Hepatocyte (in vitro differentiated cells): Measurements from ENCODE around the gene SAC3D1. TPM values are rescaled to one million over a fixed set of nuclear protein-coding genes. Genes with fewer than 3 reads are reported as not detected.
A peak's percentile ranks its signal among the peaks of the same experiment; 100 is the strongest.

Experiments used
- DNase-seq: peaks from one replicate; pipeline ENCODE4 v3.0.0-alpha.2; 2016; ENCODE audit warnings: low spot score
- H2AFZ ChIP-seq: fragments of 200-600 bp; sonication (generic); 2 replicates; pipeline ENCODE4 v1.6.0; 2016; ENCODE audit warnings: antibody characterized with exemption, mild to moderate bottlenecking
- H3K27ac ChIP-seq: fragments of 200-600 bp; sonication (generic); 2 replicates; pipeline ENCODE4 v1.5.1; 2016; ENCODE audit warnings: mild to moderate bottlenecking
- H3K27me3 ChIP-seq: fragments of 200-600 bp; sonication (generic); 2 replicates; pipeline ENCODE4 v1.6.1; 2016
- H3K36me3 ChIP-seq: fragments of 200-600 bp; sonication (generic); replicated peaks from 2 replicates; pipeline ENCODE4 v1.5.1; 2016; ENCODE audit warnings: low read depth; ENCODE audit not compliant: insufficient read depth
- H3K4me1 ChIP-seq: fragments of 200-600 bp; sonication (generic); 2 replicates; pipeline ENCODE4 v1.5.1; 2016; ENCODE audit warnings: mild to moderate bottlenecking, moderate library complexity; ENCODE audit not compliant: insufficient read depth
- H3K4me2 ChIP-seq: fragments of 200-600 bp; sonication (generic); 2 replicates; pipeline ENCODE4 v1.6.0; 2016
- H3K4me3 ChIP-seq: fragments of 200-600 bp; sonication (generic); 2 replicates; pipeline ENCODE4 v1.5.1; 2016; ENCODE audit warnings: mild to moderate bottlenecking
- H3K79me2 ChIP-seq: fragments of 200-600 bp; sonication (generic); 2 replicates; pipeline ENCODE4 v1.6.0; 2017; ENCODE audit warnings: mild to moderate bottlenecking
- H3K9me2 ChIP-seq: fragments of 200-600 bp; sonication (generic); replicated peaks from 2 replicates; pipeline ENCODE4 v1.6.0; 2017; ENCODE audit warnings: mild to moderate bottlenecking; ENCODE audit not compliant: insufficient read depth
- H3K9me3 ChIP-seq: fragments of 200-600 bp; sonication (generic); 2 replicates; pipeline ENCODE4 v1.5.1; 2016; ENCODE audit warnings: low read depth, mild to moderate bottlenecking
- H4K20me1 ChIP-seq: fragments of 200-600 bp; sonication (generic); 2 replicates; pipeline ENCODE4 v1.6.0; 2016; ENCODE audit warnings: mild to moderate bottlenecking; ENCODE audit not compliant: insufficient read depth, poor library complexity, severe bottlenecking
- EZH2 ChIP-seq: fragments of 200-600 bp; sonication (generic); IDR thresholded peaks from 2 replicates; pipeline ENCODE4 v1.6.1; 2016; ENCODE audit warnings: antibody characterized with exemption, mild to moderate bottlenecking, borderline replicate concordance
- EZH2phosphoT487 ChIP-seq: fragments of 200-600 bp; sonication (generic); IDR thresholded peaks from one replicate; pipeline ENCODE4 v1.6.1; 2018; ENCODE audit warnings: antibody characterized with exemption, mild to moderate bottlenecking, low read depth, moderate library complexity; ENCODE audit not compliant: unreplicated experiment, severe bottlenecking
- WGBS: methylation state at CpG from one replicate; pipeline ENCODE4 v1.1.6; 2016; ENCODE audit warnings: low lambda C conversion rate; ENCODE audit errors: missing lambda C conversion rate; 5-methylcytosine and 5-hydroxymethylcytosine counted together
- polyA plus RNA-seq: library from polyadenylated mRNA; unstranded; fragments of >200 nt; fragmentation: Nextera tagmentation; extraction: Ambion mirVana; gene quantifications from 2 replicates; pipeline ENCODE4 v1.2.1, GENCODE V29; 2016
- total RNA-seq: library from RNA; depleted of rRNA; stranded (reverse); fragments of >200 nt; gene quantifications from 2 replicates; pipeline ENCODE4 v1.2.3, GENCODE V29; 2014
- TF ChIP-seq, protein P1 (sequence below): fragments of 200-600 bp; sonication (generic); IDR thresholded peaks from 2 replicates; pipeline ENCODE4 v1.5.1; 2016; ENCODE audit warnings: antibody characterized with exemption, mild to moderate bottlenecking; ENCODE audit not compliant: poor library complexity

The SAC3D1 gene
- total and polyA plus RNA-seq, 2 experiments from 2014 or later = 10.8 to 23.8 TPM

DNA sequence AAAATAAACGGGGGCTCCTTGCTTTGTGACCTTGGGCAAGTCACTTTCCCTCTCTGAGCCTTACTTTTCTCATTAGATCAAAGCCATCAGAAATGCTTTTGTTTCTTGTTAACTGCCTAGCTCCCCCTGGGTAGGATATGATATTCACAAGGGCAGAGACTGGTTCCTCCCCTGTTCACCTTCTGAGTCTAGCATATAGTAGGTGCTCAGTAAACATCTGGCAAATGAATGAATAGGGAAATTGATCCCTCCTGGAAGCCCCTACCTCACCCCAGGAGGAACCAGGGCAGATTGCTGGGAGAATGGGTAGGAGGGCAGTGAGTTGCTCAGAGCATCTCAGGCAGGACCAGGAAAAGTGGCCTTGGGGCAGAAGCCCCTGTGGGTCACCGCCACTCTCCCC, 6.6 kb upstream of the SAC3D1 start:
- WGBS = 88% methylated on average over 2 of the region's 2 CpGs
- no peaks in the 10 kb centered on the region for H3K36me3 ChIP-seq
- no peaks in the 10 kb centered on the region for H3K9me3 ChIP-seq
- H3K27ac ChIP-seq = no peak overlapping the region
- H3K9me2 ChIP-seq = no peaks in the 10 kb centered on the region
- no peak overlapping the region for H3K4me2 ChIP-seq
- peaks cover 5% of the 10 kb centered on the region for H3K79me2 ChIP-seq
- H3K27me3 ChIP-seq = no peaks in the 10 kb centered on the region
- TF ChIP-seq EZH2phosphoT487 = no peak
- TF ChIP-seq, protein P1, sequence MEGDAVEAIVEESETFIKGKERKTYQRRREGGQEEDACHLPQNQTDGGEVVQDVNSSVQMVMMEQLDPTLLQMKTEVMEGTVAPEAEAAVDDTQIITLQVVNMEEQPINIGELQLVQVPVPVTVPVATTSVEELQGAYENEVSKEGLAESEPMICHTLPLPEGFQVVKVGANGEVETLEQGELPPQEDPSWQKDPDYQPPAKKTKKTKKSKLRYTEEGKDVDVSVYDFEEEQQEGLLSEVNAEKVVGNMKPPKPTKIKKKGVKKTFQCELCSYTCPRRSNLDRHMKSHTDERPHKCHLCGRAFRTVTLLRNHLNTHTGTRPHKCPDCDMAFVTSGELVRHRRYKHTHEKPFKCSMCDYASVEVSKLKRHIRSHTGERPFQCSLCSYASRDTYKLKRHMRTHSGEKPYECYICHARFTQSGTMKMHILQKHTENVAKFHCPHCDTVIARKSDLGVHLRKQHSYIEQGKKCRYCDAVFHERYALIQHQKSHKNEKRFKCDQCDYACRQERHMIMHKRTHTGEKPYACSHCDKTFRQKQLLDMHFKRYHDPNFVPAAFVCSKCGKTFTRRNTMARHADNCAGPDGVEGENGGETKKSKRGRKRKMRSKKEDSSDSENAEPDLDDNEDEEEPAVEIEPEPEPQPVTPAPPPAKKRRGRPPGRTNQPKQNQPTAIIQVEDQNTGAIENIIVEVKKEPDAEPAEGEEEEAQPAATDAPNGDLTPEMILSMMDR = no peak
- no peak for TF ChIP-seq EZH2
- H4K20me1 ChIP-seq = no peaks in the 10 kb centered on the region
- no peak for DNase-seq
- H3K4me3 ChIP-seq = no peak overlapping the region
- no peaks in the 10 kb centered on the region for H3K4me1 ChIP-seq
- H2AFZ ChIP-seq = no peak overlapping the region

DNA sequence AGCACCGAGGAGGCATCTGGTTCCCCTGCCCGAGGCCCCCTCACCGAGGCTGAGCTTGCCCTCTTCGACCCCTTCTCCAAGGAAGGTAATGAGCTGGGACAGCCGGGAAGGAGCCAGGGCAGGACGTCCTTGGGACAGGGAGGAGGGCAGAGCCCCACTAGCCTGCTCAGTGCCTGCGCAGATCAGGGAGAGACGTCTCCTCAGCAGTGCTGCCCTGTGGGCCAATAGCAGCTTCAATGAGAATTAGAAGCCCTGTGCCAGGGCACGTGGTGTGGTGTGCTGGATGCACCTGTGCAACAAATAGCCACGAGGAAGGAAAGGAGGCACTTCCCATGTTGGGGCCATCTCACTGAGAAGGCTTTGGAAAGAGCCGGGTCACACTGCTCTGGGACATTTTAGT, 5.4 kb upstream of the SAC3D1 start:
- no peaks in the 10 kb centered on the region for H3K27me3 ChIP-seq
- no peak for DNase-seq
- no peak overlapping the region for H3K4me3 ChIP-seq
- no peak overlapping the region for H3K27ac ChIP-seq
- H3K79me2 ChIP-seq = no peaks in the 10 kb centered on the region
- H2AFZ ChIP-seq = no peak overlapping the region
- no peak overlapping the region for H3K4me2 ChIP-seq
- H3K36me3 ChIP-seq = no peaks in the 10 kb centered on the region
- H3K4me1 ChIP-seq = peaks cover 4% of the 10 kb centered on the region
- 93% methylated on average over 11 of the region's 11 CpGs for WGBS
- H3K9me2 ChIP-seq = no peaks in the 10 kb centered on the region
- TF ChIP-seq EZH2 (no peak), EZH2phosphoT487 (no peak)
- TF ChIP-seq, protein P1 = no peak
- no peaks in the 10 kb centered on the region for H4K20me1 ChIP-seq
- no peaks in the 10 kb centered on the region for H3K9me3 ChIP-seq

DNA sequence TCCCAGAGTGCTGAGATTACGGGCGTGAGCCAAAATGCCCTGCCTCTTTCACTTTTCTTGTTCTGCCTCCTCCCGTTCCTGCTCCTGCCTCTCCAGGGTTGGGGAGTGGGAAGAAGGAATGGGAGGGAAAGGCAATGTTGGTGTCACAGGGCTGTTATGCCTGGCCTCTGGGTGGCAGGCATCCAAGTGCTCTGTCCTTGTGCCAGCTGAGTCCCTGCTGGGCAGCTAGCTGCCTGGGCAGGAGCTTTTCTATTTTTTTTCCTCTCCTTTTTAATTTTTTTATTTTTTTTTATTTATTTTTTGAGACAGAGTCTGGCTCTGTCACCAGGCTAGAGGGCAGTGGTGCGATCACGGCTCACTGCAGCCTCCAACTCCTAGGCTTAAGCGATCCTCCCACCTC, 4.1 kb upstream of the SAC3D1 start:
- no peak for DNase-seq
- Histone ChIP-seq H2AFZ (no peak overlapping the region), H3K27ac (no peak overlapping the region), H3K4me1 (peaks cover 4% of the 10 kb centered on the region), H3K79me2 (peaks cover 3% of the 10 kb centered on the region), H3K4me3 (no peak overlapping the region), H3K27me3 (no peaks in the 10 kb centered on the region), H4K20me1 (no peaks in the 10 kb centered on the region), H3K4me2 (no peak overlapping the region), H3K36me3 (no peaks in the 10 kb centered on the region), H3K9me3 (no peaks in the 10 kb centered on the region), H3K9me2 (no peaks in the 10 kb centered on the region)
- TF ChIP-seq EZH2 (no peak), EZH2phosphoT487 (no peak)
- TF ChIP-seq, protein P1 = no peak
- WGBS = 92% methylated on average over 6 of the region's 6 CpGs

DNA sequence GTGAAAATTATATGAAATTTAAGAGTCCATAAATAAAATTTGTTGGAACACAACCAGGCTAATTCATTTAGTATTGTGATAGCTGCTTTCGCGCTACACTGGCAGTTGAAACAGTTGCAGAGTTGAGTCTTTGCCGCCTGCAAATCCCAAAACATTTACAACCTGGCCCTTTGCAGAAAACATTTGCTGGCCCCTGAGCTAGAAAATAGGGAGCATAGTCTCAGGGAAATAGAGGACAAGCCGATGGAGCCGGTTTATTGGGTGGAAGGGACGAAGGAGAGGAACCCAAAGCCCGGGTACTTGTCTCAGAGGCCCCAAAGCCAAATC, 527 bp upstream of the SAC3D1 start:
- peak overlapping the region; percentile 30 for H2AFZ ChIP-seq
- WGBS = 28% methylated on average over 7 of the region's 7 CpGs
- peaks cover 4% of the 10 kb centered on the region for H3K4me1 ChIP-seq
- no peaks in the 10 kb centered on the region for H3K9me3 ChIP-seq
- H3K36me3 ChIP-seq = no peaks in the 10 kb centered on the region
- H3K27me3 ChIP-seq = no peaks in the 10 kb centered on the region
- H4K20me1 ChIP-seq = no peaks in the 10 kb centered on the region
- no peaks in the 10 kb centered on the region for H3K9me2 ChIP-seq
- no peak for TF ChIP-seq EZH2phosphoT487
- TF ChIP-seq, protein P1 = no peak
- no peak for TF ChIP-seq EZH2
- DNase-seq = no peak
- peak overlapping the region; percentile 94 for H3K4me3 ChIP-seq
- H3K4me2 ChIP-seq = peak overlapping the region; percentile 98
- H3K27ac ChIP-seq = peak overlapping the region; percentile 88
- peaks cover 23% of the 10 kb centered on the region for H3K79me2 ChIP-seq
